Muscle layer of colon (tissue), 2 donors: ENCODE data around the gene SNX17.
"Not testable (repeated sequence)": the region's sequence is repeated elsewhere in the genome, so short reads cannot be mapped to it uniquely, and the experiment has no call there.

Experiments used
- H3K27ac ChIP-seq: one replicate; pipeline ENCODE4 v1.7.0; 2013; ENCODE audit warnings: low read depth, mild to moderate bottlenecking, low read length, moderate library complexity
- H3K27me3 ChIP-seq, 2 donors: one replicate each; pipeline ENCODE4 v1.7.0; 2013; ENCODE audit warnings: low read length in 2 of 2, mild to moderate bottlenecking in 2 of 2; ENCODE audit not compliant: insufficient read depth in 2 of 2, control insufficient read depth in 1 of 2
- H3K36me3 ChIP-seq: one replicate; pipeline ENCODE4 v1.7.0; 2013; ENCODE audit warnings: mild to moderate bottlenecking, low read length; ENCODE audit not compliant: insufficient read depth
- H3K4me1 ChIP-seq: one replicate; pipeline ENCODE4 v1.7.0; 2013; ENCODE audit warnings: mild to moderate bottlenecking, low read length; ENCODE audit not compliant: insufficient read depth
- H3K4me3 ChIP-seq, 2 donors: one replicate each; pipeline ENCODE4 v1.7.0; 2013; ENCODE audit warnings: low read length in 2 of 2, low read depth in 1 of 2, mild to moderate bottlenecking in 1 of 2, moderate library complexity in 1 of 2
- H3K9ac ChIP-seq: one replicate; pipeline ENCODE4 v1.7.0; 2013; ENCODE audit warnings: low read length
- H3K9me3 ChIP-seq: one replicate; pipeline ENCODE4 v1.7.0; 2013; ENCODE audit warnings: mild to moderate bottlenecking, low read length
- donor health status: abdominal sarcoma.
- donor health status: Adenocarcinoma of cecum.

Gene SNX17

GRCh38 chr2:27351802-27352598, 18.4 kb upstream of the SNX17 start:
- H3K9me3 ChIP-seq: no peaks in the 10 kb centered on the region
- peaks cover 18% of the 10 kb centered on the region for H3K4me1 ChIP-seq
- no peak overlapping the region for H3K4me3 ChIP-seq
- H3K27ac ChIP-seq: no peak overlapping the region
- H3K27me3 ChIP-seq: no peaks in the 10 kb centered on the region
- H3K9ac ChIP-seq: no peak overlapping the region
- H3K36me3 ChIP-seq: no peaks in the 10 kb centered on the region

GRCh38 chr2:27353386-27353761, 17.0 kb upstream of the SNX17 start:
- H3K9ac ChIP-seq, H3K27me3 ChIP-seq, H3K27ac ChIP-seq, H3K4me3 ChIP-seq, H3K36me3 ChIP-seq, H3K9me3 ChIP-seq: not testable (repeated sequence)
- H3K4me1 ChIP-seq: peaks cover 27% of the 10 kb centered on the region

DNA sequence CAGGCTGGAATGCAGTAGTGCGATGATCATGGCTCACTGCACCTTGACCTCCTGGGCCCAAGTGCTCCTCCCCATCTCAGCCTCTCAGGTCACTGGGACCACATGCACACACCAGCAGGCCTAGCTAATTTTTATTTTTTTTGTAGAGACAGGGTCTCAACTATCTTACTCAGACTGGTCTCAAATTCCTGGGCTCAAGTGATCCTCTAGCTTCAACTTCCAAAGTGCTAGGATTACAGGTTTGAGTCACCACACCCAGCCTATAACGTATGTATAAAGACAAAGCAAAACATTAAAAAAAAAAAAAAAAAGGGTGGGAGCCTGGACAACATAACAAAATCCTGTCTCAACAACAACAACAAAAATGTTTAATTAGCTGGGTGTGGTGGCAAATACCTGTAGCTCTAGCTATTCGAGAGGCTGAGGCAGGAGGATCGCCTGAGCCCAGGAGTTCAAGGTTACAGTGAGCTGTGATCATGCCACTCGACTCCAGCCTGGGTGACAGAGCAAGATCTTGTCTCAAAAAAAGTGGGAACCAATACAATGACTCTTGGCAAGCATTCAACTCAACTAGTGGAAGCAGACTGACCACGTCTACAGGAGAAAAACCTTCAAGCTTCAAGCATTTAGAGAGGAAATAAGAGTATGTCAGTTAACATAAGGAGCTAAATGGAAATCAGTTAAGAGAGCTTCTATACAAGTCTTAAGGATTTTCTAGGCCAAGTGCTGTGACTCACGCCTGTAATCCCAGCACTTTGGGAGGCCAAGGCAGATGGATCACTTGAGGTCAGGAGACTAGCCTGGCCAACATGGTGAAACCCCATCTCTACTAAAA, 16.4 kb upstream of the SNX17 start:
- Histone ChIP-seq H3K9me3 (no peaks in the 10 kb centered on the region), H3K36me3 (no peaks in the 10 kb centered on the region), H3K4me1 (peaks cover 28% of the 10 kb centered on the region), H3K27me3 (no peaks in the 10 kb centered on the region), H3K9ac (no peak overlapping the region), H3K4me3 (no peak overlapping the region), H3K27ac (no peak overlapping the region)

DNA sequence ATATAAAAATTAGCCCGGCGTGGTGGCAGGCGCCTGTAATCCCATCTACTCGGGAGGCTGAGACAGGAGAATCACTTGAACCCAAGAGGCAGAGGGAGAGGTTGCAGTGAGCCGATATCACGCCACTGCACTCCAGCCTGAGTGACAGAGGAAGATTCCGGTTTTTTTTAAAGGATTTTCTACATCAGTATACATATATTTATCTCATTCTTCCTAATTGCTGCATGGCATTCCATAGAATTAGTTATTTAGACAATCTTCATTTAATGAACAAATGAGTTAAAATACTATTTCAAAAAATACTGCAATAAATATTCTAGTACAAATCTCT, 15.9 kb upstream of the SNX17 start:
- H3K27me3 ChIP-seq: no peaks in the 10 kb centered on the region
- no peak overlapping the region for H3K9ac ChIP-seq
- H3K36me3 ChIP-seq: no peaks in the 10 kb centered on the region
- H3K4me3 ChIP-seq: no peak overlapping the region
- H3K27ac ChIP-seq: no peak overlapping the region
- H3K4me1 ChIP-seq: peaks cover 28% of the 10 kb centered on the region
- no peaks in the 10 kb centered on the region for H3K9me3 ChIP-seq

GRCh38 chr2:27356056-27356381, 14.4 kb upstream of the SNX17 start:
- H3K4me1 ChIP-seq: peaks cover 28% of the 10 kb centered on the region

GRCh38 chr2:27356382-27357181, 13.8 kb upstream of the SNX17 start, which contains the start of gene GTF3C2:
Gene GTF3C2 (minus strand): TSS chr2:27356764. CDS start chr2:27343554, 13,210 bp downstream.
- peak within 1 kb of the TSS; percentile 90 to 96 for H3K4me3 ChIP-seq

More at GRCh38 chr2:27356056-27356381, 14.4 kb upstream of the SNX17 start:
- Histone ChIP-seq H3K27ac (peak overlapping the region; percentile 75), H3K9me3 (no peaks in the 10 kb centered on the region), H3K36me3 (no peaks in the 10 kb centered on the region), H3K4me3 (peak overlapping the region; percentile 90 to 96), H3K9ac (peak overlapping the region; percentile 83), H3K27me3 (no peaks in the 10 kb centered on the region)

GRCh38 chr2:27362678-27363420, 7.6 kb upstream of the SNX17 start:
- no peaks in the 10 kb centered on the region for H3K9me3 ChIP-seq
- H3K27ac ChIP-seq: no peak overlapping the region
- peaks cover 39% of the 10 kb centered on the region for H3K36me3 ChIP-seq
- H3K4me3 ChIP-seq: no peak overlapping the region
- H3K27me3 ChIP-seq: no peaks in the 10 kb centered on the region
- no peak overlapping the region for H3K9ac ChIP-seq
- H3K4me1 ChIP-seq: peaks cover 6% of the 10 kb centered on the region

More at GRCh38 chr2:27356382-27357181, 13.8 kb upstream of the SNX17 start, which contains the start of gene GTF3C2:
- Histone ChIP-seq H3K9ac (peak within 1 kb of the TSS; percentile 83), H3K27ac (peak within 1 kb of the TSS; percentile 75), H3K27me3 (no peaks in the 10 kb centered on the region), H3K9me3 (no peaks in the 10 kb centered on the region), H3K4me1 (peaks cover 28% of the 10 kb centered on the region), H3K36me3 (no peaks in the 10 kb centered on the region)

GRCh38 chr2:27363933-27364332, 6.5 kb upstream of the SNX17 start:
- H3K9me3 ChIP-seq: no peaks in the 10 kb centered on the region

DNA sequence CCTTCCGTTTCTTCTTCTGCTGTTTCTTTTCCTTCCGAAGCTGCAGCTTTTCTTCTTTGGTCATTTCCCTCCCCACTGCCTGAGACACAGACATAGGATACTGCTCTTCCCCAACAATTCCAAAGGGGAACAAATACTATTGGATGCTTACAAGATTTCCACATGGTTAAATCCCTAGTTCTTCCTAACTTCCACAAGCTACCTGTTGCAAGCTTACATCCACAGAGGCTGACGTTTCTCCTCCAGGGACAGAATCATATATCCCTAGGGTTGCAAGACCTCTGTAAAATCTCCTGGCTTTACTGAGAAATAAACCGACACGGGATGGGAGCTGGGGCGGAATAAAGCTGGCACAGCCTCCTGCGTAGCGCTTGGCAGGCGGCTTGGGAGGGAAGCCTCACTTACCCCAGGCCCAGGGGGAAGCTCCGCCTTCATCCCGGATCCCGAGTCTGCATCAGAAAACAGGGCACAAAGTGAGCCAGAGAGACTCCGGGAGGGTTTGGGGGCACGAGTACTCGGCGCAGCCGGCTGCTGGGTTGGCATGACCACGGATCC, 868 bp upstream of the SNX17 start:
- Histone ChIP-seq H3K9me3 (no peaks in the 10 kb centered on the region), H3K4me3 (peak overlapping the region; percentile 75 to 92), H3K27ac (peak overlapping the region; percentile 90), H3K9ac (peak overlapping the region; percentile 79), H3K27me3 (no peaks in the 10 kb centered on the region), H3K36me3 (peaks cover 58% of the 10 kb centered on the region), H3K4me1 (peaks cover 34% of the 10 kb centered on the region)

More at GRCh38 chr2:27363933-27364332, 6.5 kb upstream of the SNX17 start:
- peaks cover 7% of the 10 kb centered on the region for H3K4me1 ChIP-seq
- no peaks in the 10 kb centered on the region for H3K27me3 ChIP-seq
- no peak overlapping the region for H3K27ac ChIP-seq
- H3K36me3 ChIP-seq: peaks cover 48% of the 10 kb centered on the region
- no peak overlapping the region for H3K4me3 ChIP-seq
- H3K9ac ChIP-seq: no peak overlapping the region

GRCh38 chr2:27370816-27371620, 602 bp downstream of the SNX17 start:
- Histone ChIP-seq H3K9me3 (no peaks in the 10 kb centered on the region), H3K27me3 (no peaks in the 10 kb centered on the region), H3K36me3 (peaks cover 63% of the 10 kb centered on the region)

More at GRCh38 chr2:27370816-27371620, 602 bp downstream of the SNX17 start:
- peaks cover 34% of the 10 kb centered on the region for H3K4me1 ChIP-seq
- peak overlapping the region; percentile 92 for H3K27ac ChIP-seq
- peak overlapping the region; percentile 93 for H3K9ac ChIP-seq
- H3K4me3 ChIP-seq: peak overlapping the region; percentile 81 to 92
